HG03439 (cell line): ENCODE measurements around the gene ABHD14A.

ENCODE experiments used
- ATAC-seq: cut with Tn5 transposase; IDR thresholded peaks from one replicate; pipeline ENCODE4 v1.9.1; 2021; ENCODE audit warnings: mild to moderate bottlenecking, moderate library complexity; ENCODE audit not compliant: unreplicated experiment

The ABHD14A gene

DNA sequence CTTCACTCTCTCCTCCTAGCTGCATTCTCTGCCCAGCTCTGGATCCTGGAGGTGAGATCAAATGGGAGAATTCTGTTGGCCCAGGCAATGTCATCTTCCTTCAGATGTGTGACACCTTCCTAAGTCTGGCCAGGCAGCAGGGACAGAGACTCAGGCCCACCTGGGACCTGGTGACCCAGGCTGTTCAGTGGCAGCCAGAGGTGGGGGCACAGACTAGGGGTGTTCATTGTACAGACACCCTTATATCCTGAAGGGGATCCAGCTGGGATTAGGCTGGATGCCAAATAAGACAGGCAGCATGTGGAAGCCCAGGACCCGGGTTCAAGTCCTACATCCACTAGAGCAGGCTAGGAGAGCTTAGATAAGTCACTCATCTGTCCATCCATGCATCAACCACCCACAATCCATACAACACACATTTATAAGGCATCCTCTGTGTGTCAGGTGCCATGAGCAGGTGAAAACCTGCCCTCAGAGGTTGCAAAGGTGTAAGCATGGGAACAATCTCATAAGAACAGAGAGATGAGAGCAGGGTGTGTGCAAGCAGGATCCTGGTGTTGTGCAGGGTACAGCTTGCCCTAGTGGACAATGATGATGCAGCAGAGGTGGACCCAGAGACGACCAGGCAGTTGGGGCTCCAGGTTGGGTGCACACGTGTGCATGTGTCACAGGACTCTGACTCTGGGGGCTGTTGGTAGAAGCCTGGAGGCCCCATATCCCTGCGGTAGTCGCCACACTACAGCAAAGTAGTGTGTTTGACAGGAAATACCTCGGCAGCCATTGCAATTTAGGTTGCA, 39.1 kb downstream of the ABHD14A start:
- ATAC-seq, result no peak

DNA sequence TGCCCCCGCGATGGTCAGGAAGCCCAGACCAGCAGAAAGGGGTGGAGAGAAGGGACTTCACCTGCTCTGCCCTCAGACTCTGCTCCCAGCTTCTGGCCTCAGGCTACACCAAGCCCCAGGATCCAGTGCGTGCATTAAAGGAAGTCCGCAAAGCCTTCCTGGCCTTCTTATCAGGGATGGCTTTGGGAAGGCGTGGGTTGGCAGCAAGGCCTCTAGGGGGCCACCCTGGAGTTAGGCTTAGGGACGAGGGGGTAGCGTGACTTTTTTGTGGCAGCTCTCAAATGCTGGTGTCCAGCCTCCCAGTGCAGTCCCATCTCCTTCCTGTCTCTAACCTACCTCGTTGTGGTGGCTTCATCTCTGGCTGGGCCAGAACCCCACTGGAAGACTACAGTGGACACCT, 39.7 kb downstream of the ABHD14A start:
- no peak for ATAC-seq

DNA sequence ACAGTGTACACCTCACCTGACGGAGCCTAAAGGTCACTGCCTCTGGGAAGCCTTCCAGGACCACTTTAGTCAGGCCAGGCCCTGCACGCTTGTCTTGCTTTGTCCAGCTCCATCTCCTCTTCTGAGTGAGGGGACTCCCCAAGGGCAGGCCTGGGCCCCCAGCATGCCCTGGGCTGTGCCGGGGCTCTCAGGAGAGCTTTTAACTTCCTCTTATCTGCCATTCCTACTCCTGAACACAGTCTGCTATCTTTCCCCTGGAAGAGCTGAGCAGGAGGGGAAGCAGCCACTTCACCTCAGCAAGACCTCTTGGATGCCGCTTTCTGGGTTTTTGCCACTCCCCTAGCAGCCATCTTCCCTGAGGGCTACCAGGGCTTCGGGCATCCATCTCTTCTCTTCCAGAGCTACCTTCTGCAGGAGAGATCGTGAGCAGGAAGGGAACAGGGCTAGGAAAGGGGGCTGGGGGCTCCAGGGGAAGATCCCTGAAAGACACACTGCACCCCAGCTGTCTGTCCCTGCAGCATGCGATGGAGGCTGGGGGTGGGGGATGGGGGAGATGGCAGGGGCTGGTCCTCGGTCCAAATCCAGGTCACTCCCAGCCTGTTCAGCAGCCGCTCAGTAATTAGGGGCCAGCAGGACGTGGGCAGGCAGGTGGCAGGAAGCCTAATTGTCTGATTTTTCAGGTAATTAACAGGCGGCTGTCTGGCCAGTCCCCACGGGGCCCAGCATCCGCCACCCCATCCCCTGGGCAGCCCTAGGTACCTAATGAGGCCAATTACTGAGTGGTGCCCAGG, 40.8 kb downstream of the ABHD14A start:
- no peak for ATAC-seq

DNA sequence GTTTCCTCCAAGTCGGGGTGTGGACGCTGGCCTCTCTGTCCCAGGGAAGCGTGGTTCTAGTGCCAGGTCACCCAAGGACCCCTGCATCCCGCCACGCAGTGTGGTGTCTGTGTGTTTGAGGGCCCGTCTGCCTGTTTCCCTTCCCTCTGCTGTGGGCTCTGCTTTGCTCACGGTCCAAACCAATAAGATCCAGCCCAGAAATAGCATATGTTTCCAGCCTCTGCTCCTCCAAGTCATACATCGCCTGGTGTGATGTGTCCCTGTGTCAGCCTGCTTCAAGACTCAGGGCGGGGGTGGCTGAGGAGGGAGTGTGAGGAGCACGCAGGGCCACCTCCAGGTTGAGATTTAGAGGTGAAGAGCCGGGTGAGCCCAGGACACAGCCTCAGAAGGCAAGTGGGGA, 42.7 kb downstream of the ABHD14A start:
- no peak for ATAC-seq

DNA sequence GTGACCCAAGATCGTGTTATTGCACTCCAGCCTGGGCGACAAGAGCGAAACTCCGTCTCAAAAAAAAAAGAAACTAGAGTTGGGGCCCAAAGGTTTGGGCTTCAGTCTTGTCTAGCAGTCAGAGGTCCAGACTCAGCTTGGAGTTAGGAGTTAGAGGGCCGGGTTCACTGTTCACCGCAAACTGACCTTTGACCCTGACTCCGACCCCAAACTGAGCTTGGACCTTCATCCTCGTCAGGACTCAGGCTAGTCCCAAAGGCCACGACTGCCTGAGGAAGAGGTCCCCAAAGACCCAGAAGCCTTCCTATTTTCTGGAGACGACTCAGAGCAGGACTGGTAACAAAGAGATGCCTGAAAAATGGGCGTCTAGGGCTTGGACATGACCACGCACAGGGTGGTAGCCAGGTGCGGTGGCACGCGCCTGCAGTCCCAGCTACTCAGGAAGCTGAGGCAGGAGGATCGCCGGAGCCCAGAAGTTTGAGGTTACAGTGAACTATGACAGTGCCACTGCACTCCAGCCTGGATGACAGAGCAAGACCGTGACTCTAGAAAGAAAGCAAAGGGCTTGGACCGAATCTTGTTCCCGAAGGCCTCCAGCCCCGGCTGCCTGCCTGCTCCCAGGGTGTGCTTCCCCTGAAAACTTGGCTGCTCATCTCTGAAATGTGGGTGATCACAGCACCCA, 43.6 kb downstream of the ABHD14A start:
- no peak for ATAC-seq

DNA sequence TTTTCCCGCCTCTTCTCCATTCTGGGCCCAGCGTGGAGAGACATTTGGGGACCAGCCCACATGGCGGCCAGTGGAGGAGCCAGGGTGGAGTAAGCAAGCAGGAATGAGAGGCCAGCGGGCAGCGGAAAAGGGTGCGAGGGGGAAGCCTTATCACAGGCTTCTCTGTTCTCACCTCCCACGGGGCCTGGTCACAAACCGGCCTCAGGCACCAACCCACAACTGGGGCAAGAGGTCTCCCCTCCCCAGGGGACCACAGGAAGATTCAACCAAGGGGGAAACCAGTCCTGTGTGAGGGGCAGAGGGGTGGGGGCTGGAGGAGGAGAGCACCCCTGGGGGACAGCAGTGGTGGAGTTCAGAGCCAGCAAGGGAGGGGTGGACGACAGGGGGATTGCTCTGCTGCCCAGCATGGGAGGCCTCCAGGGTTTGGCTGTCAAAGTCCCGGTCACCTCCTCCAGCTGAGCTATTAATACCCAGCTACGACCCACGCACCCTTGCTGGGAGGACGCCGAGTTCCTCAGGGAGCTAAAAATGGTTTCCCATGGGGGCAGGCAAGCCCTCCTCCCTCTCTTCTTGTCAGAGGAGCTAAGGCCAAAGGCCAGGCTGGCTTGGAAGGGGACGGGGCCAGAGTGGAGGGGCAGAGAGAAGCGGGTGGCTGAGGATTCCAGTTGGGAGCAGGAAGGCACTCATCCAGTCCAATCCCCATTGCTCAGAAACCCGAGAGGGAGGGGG, 44.7 kb downstream of the ABHD14A start:
- no peak for ATAC-seq

DNA sequence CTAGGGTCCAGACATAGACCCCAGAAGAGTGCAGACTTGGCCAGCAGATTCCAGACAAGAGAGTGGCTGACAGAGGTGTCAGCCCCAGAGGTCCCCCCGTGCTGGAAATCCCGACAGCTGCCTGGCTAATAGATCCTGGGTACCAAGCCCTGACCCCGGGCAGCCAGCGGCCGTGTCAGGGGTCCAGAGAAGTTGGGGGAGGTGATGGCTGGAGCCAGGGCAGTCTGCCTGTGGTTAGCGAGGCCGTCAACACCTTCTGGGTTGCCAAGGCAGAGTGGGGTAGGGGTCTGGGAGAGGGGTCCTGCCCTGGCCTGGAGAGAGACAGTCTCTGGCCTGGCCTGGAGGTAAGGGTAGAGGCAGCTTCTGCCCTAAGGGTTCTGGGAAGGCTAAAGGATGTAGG, 45.9 kb downstream of the ABHD14A start:
- no peak for ATAC-seq

DNA sequence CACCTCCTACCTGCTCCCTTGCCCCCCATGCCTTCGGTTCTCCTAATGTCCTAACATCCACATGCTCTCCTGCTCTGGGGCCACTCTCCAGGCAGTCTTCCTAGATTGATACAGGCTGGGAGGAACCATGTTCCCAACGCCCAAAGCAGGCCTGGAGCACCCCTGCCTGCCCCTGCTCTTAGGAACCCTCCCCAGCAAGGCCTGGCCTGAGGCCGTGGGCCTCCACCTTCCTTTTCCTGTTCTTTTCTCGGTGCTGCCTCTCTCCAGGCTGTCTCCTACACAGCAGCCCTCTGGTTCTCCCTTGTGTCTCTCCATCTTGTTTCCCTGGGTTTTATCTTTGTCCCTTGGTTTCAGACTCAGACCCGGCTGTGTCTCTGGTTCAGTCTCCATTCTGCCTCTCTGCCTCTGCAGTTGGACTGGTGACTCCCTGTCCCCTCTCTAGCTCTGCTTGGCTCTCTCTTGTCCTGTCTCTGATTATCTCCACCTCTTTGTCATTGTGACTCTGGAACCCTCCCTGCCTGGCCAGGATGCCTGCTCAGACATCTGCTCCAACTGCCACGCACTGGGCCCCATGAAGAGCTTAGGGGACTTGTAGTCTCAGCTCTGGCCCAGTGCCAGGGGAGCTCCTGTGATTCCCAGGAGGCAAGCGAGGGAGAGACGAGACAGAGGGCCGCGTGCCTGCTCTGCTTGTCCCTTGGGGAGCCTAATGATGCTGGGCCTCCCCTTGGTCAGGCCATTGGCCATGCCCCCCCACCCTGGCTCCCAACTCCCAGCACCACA, 46.8 kb downstream of the ABHD14A start:
- ATAC-seq, result no peak

DNA sequence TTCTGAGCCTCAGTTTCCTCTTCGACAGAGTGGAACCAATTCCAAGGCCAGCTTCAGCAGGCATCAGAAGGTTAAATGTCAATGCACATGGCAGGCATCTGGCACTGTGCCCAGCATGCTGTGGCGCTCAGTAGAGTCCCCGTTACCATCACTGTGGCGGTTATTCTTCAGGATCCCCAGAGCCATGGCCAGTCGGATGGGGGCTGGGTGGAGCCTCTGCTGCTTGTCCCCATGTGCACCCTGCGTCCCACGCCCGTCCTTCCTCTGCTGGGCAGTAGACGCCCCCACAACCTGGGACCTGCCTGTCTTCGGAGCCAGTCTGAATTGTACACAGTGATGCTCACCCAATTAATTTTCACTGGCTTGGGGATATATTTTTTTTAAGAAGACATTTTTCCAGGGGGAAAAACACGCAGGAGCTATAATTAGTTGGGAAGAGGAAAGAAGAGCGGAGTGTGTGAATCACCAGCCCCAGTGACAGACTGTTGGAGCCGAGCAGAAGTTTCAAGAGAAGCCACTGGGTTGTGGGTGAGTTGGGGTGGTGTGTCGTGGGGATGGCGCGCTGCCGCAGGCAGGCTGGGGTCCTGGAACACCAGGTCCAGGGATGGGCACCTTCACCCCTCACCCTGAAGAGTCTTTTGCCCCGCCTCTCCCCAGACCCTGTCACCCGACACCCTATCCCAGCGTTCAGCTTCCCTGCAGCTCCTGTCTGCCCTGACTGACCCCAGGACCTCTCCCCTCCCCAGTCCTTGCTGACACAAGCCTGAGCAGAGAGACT, 47.6 kb downstream of the ABHD14A start:
- ATAC-seq, result no peak

DNA sequence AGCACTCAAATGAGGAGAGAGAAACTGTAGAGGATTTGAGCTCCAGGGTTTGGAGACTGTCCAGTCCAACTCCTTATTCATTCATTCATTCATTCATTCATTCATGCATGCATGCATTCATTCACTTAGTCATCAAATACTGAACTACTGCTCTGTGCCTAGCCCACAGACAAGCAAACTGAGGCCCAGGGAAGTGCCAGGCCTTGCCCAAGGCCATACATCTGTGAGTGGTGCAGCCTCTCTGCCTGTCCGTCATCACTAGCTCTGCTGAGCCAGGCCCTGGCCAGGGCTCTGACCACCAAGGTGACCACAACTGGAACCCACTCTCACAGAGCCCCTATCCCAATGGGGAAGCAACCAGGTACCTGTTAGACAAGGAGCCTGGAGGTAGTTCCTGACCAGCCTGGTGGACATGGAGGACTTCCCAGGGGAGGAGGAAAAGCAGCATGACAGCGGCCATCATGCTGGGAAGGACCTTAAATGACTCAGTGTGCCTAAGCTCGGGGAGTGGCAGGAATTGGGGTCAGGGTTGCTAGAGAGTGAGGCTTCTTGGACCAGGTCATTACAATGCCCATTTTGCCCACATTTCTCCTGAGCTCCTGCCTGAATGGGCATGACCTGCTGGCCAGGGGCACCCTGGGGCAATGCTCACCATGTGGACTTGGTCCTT, 48.4 kb downstream of the ABHD14A start:
- ATAC-seq, result no peak

DNA sequence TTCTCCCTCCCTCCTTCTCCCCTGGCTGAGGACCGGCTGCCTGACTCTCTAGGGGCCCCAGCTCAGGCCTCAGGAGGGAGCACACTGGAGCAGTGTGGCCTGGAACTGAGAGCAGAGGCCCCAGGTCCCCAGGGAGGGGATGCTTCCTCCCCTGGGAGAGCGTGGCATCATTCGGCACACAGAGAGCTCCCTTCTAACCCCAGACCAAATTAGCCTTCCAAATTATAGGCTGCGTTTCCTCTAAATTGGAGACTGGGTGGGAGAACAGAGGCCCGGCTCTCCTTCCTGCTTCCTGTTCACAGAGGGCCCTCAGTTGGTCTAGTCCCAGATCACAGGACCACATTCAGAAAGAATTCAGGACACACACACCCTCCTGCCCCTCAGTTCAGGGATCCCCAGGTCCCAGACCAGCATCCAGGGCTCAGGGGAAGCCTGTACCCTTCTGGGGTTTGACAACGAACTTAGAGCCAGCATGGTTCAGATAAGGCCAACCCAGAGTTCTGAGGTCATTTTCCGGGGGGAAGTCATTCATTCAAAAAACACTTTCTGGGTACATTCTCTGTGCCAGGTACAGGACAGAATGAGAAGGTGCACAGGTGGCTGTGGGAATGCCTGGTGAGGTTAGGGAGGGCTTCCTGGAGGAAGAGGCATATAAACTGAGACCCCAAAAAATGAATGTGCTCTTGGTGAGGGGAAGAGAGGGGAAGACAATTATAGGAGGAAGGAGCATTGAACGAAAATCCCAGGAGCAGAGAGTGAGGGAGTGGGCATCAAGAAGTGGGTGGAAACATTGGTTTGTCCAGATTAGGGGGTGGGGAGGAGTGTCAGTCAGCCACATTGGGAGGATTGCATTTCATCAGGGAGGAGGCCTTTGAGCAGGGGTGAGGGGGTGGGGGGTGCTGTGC, 49.2 kb downstream of the ABHD14A start:
- ATAC-seq, result no peak

DNA sequence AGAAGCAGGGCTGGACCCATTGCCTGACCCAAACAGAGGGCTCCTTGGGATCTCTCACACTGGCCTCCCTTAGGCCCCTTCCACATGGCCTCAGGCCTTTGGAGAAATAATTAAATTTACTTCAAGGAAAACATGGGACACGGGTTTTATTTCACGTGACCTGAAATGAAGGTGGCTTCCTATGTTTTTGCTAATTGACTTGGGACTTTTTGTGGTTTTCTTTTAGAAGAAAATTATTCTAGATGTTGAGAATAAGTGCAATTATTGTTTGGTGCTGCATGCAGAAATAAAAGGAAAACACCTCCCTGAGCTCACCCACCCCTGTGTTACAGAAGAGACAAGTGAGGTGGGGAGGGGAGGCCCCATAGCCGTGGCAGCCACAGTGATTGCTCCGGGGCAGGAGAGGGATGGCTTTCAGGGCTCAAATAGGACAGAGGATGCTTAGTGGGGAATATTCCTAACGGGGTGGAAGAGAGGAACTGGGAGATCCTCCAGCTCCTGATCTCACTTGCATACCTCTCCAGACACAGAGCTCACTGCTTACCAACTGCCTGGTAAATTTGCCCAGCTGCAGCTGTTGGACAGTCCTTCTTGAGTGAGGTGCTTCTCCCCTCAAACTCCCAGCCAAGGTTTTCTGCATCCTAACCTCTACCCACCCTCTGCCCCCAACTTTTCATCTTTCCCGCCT, 50.0 kb downstream of the ABHD14A start:
- no peak for ATAC-seq

DNA sequence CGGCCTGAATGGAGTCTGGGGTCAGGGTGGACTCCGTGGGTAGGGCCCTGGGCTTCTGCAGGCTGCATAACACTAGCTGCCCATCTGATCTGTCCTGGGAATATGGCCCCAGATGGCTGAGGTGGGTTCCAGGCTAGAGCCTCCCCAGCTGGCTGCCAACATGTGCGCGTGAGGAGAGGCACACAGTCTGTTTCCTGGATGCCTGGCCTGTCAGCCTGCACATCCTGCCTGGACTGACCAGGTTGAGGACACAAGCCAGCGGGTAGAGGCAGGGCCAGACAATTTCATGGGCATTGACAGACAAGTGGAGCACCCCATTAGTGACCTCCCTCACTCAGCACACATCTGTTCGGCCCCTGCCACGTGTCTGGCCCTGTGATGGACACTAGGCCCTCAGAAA, 50.6 kb downstream of the ABHD14A start:
- ATAC-seq, result no peak

DNA sequence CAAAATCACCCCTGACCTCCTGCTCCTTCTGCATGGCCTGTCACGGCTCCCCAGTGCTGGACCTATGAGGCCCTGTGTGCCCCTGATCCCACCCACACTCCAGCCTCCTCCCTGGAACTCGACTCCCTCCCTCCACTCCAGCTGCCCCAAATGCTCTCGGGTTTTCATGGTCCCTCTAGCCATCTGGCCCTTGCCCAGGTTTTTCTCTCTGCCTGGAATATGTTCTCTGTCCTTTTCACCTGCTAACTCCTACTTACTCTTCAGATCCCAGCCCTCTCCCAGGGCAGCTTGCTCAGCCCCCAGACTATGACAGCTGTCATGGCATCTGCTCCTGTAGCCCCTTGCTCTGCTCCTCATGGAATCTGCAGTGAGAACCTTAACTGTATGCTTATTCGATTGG, 51.2 kb downstream of the ABHD14A start:
- no peak for ATAC-seq

DNA sequence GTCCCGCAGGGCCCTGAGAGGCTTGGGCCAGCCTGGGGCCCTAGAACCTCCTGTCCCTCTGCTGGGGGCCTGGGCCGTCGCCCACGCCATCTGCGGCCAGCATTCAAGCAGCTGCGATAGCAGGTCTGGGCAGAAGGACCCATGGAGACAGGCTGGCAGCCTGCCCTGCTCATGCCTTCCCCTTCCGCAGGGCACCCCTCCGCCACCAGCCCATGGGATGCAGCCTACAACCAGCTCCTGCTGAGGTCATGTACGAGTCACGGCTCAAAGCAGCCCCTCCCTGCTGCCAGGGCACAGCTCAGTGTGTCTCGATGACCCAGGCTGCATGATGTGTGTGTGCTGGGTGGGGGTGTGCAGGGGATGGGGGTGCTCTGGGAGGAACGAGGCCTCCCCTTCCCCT, 53.7 kb downstream of the ABHD14A start:
- no peak for ATAC-seq

DNA sequence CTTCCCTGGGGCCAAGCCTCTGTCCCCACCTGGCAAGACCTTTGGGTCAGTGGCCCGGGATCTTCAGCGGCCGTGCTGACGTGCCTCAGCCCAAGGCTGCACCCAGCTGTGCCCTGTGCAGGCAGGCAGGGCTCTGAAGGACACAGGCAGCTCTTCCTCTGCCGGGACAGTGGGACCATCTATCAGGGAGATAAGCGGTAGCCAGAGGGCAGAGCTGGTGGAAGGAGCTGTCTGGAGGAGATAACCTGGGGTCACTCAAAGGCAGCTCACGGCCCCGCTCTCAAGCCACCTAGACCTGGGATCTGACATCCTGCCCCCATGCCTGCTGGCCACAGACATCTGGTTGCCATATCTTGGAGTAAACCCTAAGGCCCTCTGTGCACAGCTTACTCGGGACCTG, 54.2 kb downstream of the ABHD14A start:
- ATAC-seq, result no peak

DNA sequence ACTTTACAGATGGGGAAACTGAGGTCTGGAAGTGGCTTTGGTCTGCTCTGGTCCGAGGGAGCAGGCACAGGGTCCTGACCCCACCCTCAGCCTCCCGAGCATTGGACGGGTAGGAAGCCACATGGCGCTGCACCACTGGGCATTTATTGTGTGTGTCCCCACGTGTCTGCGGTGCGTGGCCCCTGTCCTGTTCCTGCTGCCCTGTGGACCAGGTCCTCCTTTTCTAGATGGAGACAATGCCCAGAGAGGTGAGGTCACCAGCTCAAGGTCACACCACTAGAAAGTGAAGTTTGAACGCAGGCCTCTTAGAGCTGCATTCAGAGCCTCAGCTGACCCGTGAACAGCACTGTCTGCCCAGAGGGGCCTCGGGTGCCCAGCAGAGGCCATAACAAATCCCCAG, 54.7 kb downstream of the ABHD14A start:
- no peak for ATAC-seq
